NCI-H345 (cell line): ENCODE results near the gene GYPC.
"Not testable (repeated sequence)": the region's sequence is repeated elsewhere in the genome, so short reads cannot be mapped to it uniquely, and the experiment has no call there.

Experiments
- DNase-seq: peaks from one replicate; lab custom pipeline; 2025; lab: John Stamatoyannopoulos, UW

The GYPC gene

GRCh38 chr2:126655500-126656430 is at the start of gene GYPC:
GYPC (plus strand) TSS chr2:126656158; CDS start chr2:126656264, 106 bp downstream.
- DNase-seq = no peak

- no peak for DNase-seq
Observed at GRCh38 chr2:126614524-126615227, 41.3 kb upstream of the GYPC start.

GRCh38 chr2:126616606-126617069 is 39.3 kb upstream of the GYPC start:
- DNase-seq = no peak

GRCh38 chr2:126620302-126620701 is 35.7 kb upstream of the GYPC start:
- DNase-seq = no peak

- DNase-seq = no peak
Observed at GRCh38 chr2:126623000-126623399, 33.0 kb upstream of the GYPC start.

- DNase-seq = no peak
Observed at GRCh38 chr2:126627643-126628042, 28.3 kb upstream of the GYPC start.

- DNase-seq = no peak
Observed at GRCh38 chr2:126634273-126634861, 21.6 kb upstream of the GYPC start.

GRCh38 chr2:126635281-126635680 is 20.7 kb upstream of the GYPC start:
- DNase-seq = no peak

GRCh38 chr2:126635736-126636135 is 20.2 kb upstream of the GYPC start:
- no peak for DNase-seq

- no peak for DNase-seq
Observed at GRCh38 chr2:126637386-126637785, 18.6 kb upstream of the GYPC start.

GRCh38 chr2:126638746-126639145 is 17.2 kb upstream of the GYPC start:
- no peak for DNase-seq

GRCh38 chr2:126639276-126639675 is 16.7 kb upstream of the GYPC start:
- no peak for DNase-seq

GRCh38 chr2:126641294-126641693 is 14.7 kb upstream of the GYPC start:
- DNase-seq = not testable (repeated sequence)

- no peak for DNase-seq
Observed at GRCh38 chr2:126642031-126642430, 13.9 kb upstream of the GYPC start.

GRCh38 chr2:126643431-126643830 is 12.5 kb upstream of the GYPC start:
- no peak for DNase-seq

GRCh38 chr2:126643972-126644371 is 12.0 kb upstream of the GYPC start:
- DNase-seq = no peak

- DNase-seq = no peak
Observed at GRCh38 chr2:126644630-126645191, 11.2 kb upstream of the GYPC start.

GRCh38 chr2:126645211-126645618 is 10.7 kb upstream of the GYPC start:
- DNase-seq = no peak

- DNase-seq = no peak
Observed at GRCh38 chr2:126646026-126646425, 9.9 kb upstream of the GYPC start.

GRCh38 chr2:126647714-126648344 is 8.1 kb upstream of the GYPC start:
- not testable (repeated sequence) for DNase-seq

GRCh38 chr2:126648345-126648786 is 7.6 kb upstream of the GYPC start:
- not testable (repeated sequence) for DNase-seq

- DNase-seq = no peak
Observed at GRCh38 chr2:126649101-126649500, 6.9 kb upstream of the GYPC start.
